ENCODE results near the gene ANKRD27. TPM values are rescaled to one million over a fixed set of nuclear protein-coding genes. Genes with fewer than 3 reads are reported as not detected.

Gene ANKRD27
- total and polyA plus RNA-seq, 10 of the 15 experiments (the other 5 are each of a cell fraction or from before 2014, with no cell fraction given): 2.8 to 49.9 (median 28.5) TPM

GRCh38 chr19:32580901-32581704, 93.9 kb downstream of the ANKRD27 start, which contains the start of gene PDCD5 (continued):
- no peak for TF ChIP-seq HDAC6 (IDR thresholded peaks at IDR 0.05; ENCODE audit: unreplicated experiment)
- TF ChIP-seq IKZF2 (IDR thresholded peaks at IDR 0.05): no peak
- no peak for TF ChIP-seq FOS (IDR thresholded peaks at IDR 0.05; ENCODE audit: borderline replicate concordance, extremely low read depth, insufficient read length)
- TF ChIP-seq RBBP5 (conservative IDR thresholded peaks at IDR 0.05): no peak
- no peak for TF ChIP-seq MXI1 (IDR thresholded peaks at IDR 0.05; ENCODE audit: low read depth, low read length)
- TF ChIP-seq CHD4 (IDR thresholded peaks at IDR 0.05): no peak
- no peak for TF ChIP-seq RELA (IDR thresholded peaks at IDR 0.05; ENCODE audit: borderline replicate concordance, partially characterized antibody)
- peak; percentile 74; the same call in 1 of the 2 replicates for TF ChIP-seq POLR2AphosphoS2 (IDR thresholded peaks at IDR 0.05; ENCODE audit: low read depth, low read length)
- TF ChIP-seq IKZF1 (conservative IDR thresholded peaks at IDR 0.05): peak; percentile 81
- no peak for TF ChIP-seq ZNF217 (IDR thresholded peaks at IDR 0.05)
- no peak; the same call in 1 of the 2 replicates for TF ChIP-seq BACH1 (IDR thresholded peaks at IDR 0.05; ENCODE audit: borderline replicate concordance)
- no peak for TF ChIP-seq TCF7 (IDR thresholded peaks at IDR 0.05; ENCODE audit: borderline replicate concordance)
- TF ChIP-seq RCOR1 (conservative IDR thresholded peaks at IDR 0.05; ENCODE audit: low read depth, low read length): no peak
- no peak for TF ChIP-seq ZNF274 (IDR thresholded peaks at IDR 0.05; ENCODE audit: insufficient read depth, insufficient read length)
- TF ChIP-seq SMC3 (IDR thresholded peaks at IDR 0.05; ENCODE audit: borderline replicate concordance, low read length): no peak
- TF ChIP-seq BMI1 (IDR thresholded peaks at IDR 0.05; ENCODE audit: borderline replicate concordance): no peak
- TF ChIP-seq ESRRA (IDR thresholded peaks at IDR 0.05; ENCODE audit: low read length): no peak
- no peak for TF ChIP-seq SP1 (IDR thresholded peaks at IDR 0.05; ENCODE audit: low read depth, low read length)
- TF ChIP-seq GATAD2B (conservative IDR thresholded peaks at IDR 0.05; ENCODE audit: low read depth): 0 out of 2 replicates have a peak, but pooled peaks have one; percentile 65
- TF ChIP-seq IRF3 (IDR thresholded peaks at IDR 0.05): no peak
- TF ChIP-seq MEF2B (IDR thresholded peaks at IDR 0.05; ENCODE audit: partially characterized antibody, poor library complexity, severe bottlenecking): no peak
- TF ChIP-seq HDAC2 (IDR thresholded peaks at IDR 0.05): no peak
- no peak for TF ChIP-seq RB1 (IDR thresholded peaks at IDR 0.05; ENCODE audit: borderline replicate concordance)
- no peak for TF ChIP-seq STAT3 (IDR thresholded peaks at IDR 0.05; ENCODE audit: low read depth, low read length)
- TF ChIP-seq CHD2 (IDR thresholded peaks at IDR 0.05; ENCODE audit: borderline replicate concordance, low read depth, low read length): peak; percentile 55; the same call in 1 of the 2 replicates
- no peak for TF ChIP-seq NR2C2 (IDR thresholded peaks at IDR 0.05; ENCODE audit: borderline replicate concordance, control insufficient read depth, insufficient read length, low read depth)
- peak; percentile 71 for TF ChIP-seq DPF2 (IDR thresholded peaks at IDR 0.05)
- TF ChIP-seq GABPA (IDR thresholded peaks at IDR 0.05; ENCODE audit: low read depth): no peak
- no peak for TF ChIP-seq ZBED1 (IDR thresholded peaks at IDR 0.05; ENCODE audit: borderline replicate concordance)
- TF ChIP-seq RFX5 (IDR thresholded peaks at IDR 0.05; ENCODE audit: low read depth, low read length): no peak; the same call in 1 of the 2 replicates

All from GM12878 (cell line).